T-helper 1 cell treated with Interleukin-12 subunit alpha and Interleukin-12 subunit beta and Interleukin-4 antibody, amounts not matched to agents 30 ng/mL and 1 ng/mL, for 36 hours (primary cell): ENCODE data around the gene TTC28. TPM values are rescaled to one million over a fixed set of nuclear protein-coding genes. Genes with fewer than 3 reads are reported as not detected.
"Not testable (repeated sequence)": the region's sequence is repeated elsewhere in the genome, so short reads cannot be mapped to it uniquely, and the experiment has no call there.

ENCODE experiments used
- intact Hi-C: fragments of 100-400 bp; cut with micrococcal nuclease; formaldehyde crosslinking; loops from one replicate; pipeline ENCODE4 v1.15.1; 2024
- total RNA-seq: library from RNA; stranded (reverse); gene quantifications from 2 replicates; pipeline ENCODE4 v1.2.3, GENCODE V29; 2022

Gene TTC28
- total RNA-seq, 1 donor from 2014 or later: 3.1 TPM

- intact Hi-C loops: no loop called here
Measured at GRCh38 chr22:28245579-28246224, 433.9 kb downstream of the TTC28 start.

GRCh38 chr22:28244757-28245156 lies 434.9 kb downstream of the TTC28 start:
- intact Hi-C loops: no loop called here

GRCh38 chr22:28243539-28243938 lies 436.1 kb downstream of the TTC28 start:
- intact Hi-C loops: no loop called here

GRCh38 chr22:28241656-28242290 lies 437.9 kb downstream of the TTC28 start:
- intact Hi-C loops: no loop called here

- intact Hi-C loops: no loop called here
Measured at GRCh38 chr22:28239941-28240340, 439.7 kb downstream of the TTC28 start.

GRCh38 chr22:28237783-28238182 lies 441.9 kb downstream of the TTC28 start:
- intact Hi-C loops: no loop called here

- intact Hi-C loops: no loop called here
Measured at GRCh38 chr22:28237112-28237511, 442.5 kb downstream of the TTC28 start.

- intact Hi-C loops: no loop called here
Measured at GRCh38 chr22:28232204-28232603, 447.4 kb downstream of the TTC28 start.

GRCh38 chr22:28231441-28231840 lies 448.2 kb downstream of the TTC28 start:
- intact Hi-C loops: no loop called here

GRCh38 chr22:28230671-28231070 lies 449.0 kb downstream of the TTC28 start:
- intact Hi-C loops: no loop called here

GRCh38 chr22:28229566-28230485 lies 449.8 kb downstream of the TTC28 start:
- intact Hi-C loops: no loop called here

- intact Hi-C loops: no loop called here
Measured at GRCh38 chr22:28223826-28224225, 455.8 kb downstream of the TTC28 start.

- intact Hi-C loops: no loop called here
Measured at GRCh38 chr22:28222976-28223745, 456.5 kb downstream of the TTC28 start.

GRCh38 chr22:28222571-28222970 lies 457.1 kb downstream of the TTC28 start:
- intact Hi-C loops: no loop called here

- intact Hi-C loops: no loop called here
Measured at GRCh38 chr22:28222052-28222451, 457.6 kb downstream of the TTC28 start.

- intact Hi-C loops: no loop called here
Measured at GRCh38 chr22:28220626-28221363, 458.8 kb downstream of the TTC28 start.

GRCh38 chr22:28217277-28217676 lies 462.4 kb downstream of the TTC28 start:
- intact Hi-C loops: no loop called here

- intact Hi-C loops: not testable (repeated sequence)
Measured at GRCh38 chr22:28214750-28215149, 464.9 kb downstream of the TTC28 start.

- intact Hi-C loops: not testable (repeated sequence)
Measured at GRCh38 chr22:28209457-28209856, 470.2 kb downstream of the TTC28 start.

- intact Hi-C loops: no loop called here
Measured at GRCh38 chr22:28208787-28209186, 470.9 kb downstream of the TTC28 start.

GRCh38 chr22:28208036-28208435 lies 471.6 kb downstream of the TTC28 start:
- intact Hi-C loops: no loop called here
